ENCODE data around the gene PLCD4.

The PLCD4 gene

GRCh38 chr2:218567797-218568189 is 39.9 kb upstream of the PLCD4 start:
- Histone ChIP-seq H3K9me3 (ENCODE audit: control insufficient read depth, low read length) (no peaks in the 10 kb centered on the region), H3K79me2 (peaks cover 31% of the 10 kb centered on the region), H3K9ac (peak overlapping the region; percentile 75), H3K27ac (peak overlapping the region; percentile 95), H2AFZ (peak overlapping the region; percentile 95), H3K4me3 (ENCODE audit: low read depth, low read length) (peak overlapping the region; percentile 72), H3K27me3 (ENCODE audit: control insufficient read depth, insufficient read depth, low read length) (no peaks in the 10 kb centered on the region), H3K4me1 (peaks cover 17% of the 10 kb centered on the region), H3K36me3 (ENCODE audit: control insufficient read depth, insufficient read depth, low read length) (no peaks in the 10 kb centered on the region), H3K4me2 (ENCODE audit: low read length) (peak overlapping the region; percentile 84)
- no peak for TF ChIP-seq CTCF (IDR thresholded peaks at IDR 0.05)

- Histone ChIP-seq H3K27ac (peak within 1 kb of the TSS; percentile 95), H3K4me2 (ENCODE audit: low read length) (peak within 1 kb of the TSS; percentile 90), H3K27me3 (ENCODE audit: control insufficient read depth, insufficient read depth, low read length) (no peaks in the 10 kb centered on the region), H3K36me3 (ENCODE audit: control insufficient read depth, insufficient read depth, low read length) (no peaks in the 10 kb centered on the region), H3K9ac (peak within 1 kb of the TSS; percentile 85), H2AFZ (peak within 1 kb of the TSS; percentile 95), H3K79me2 (peaks cover 32% of the 10 kb centered on the region), H3K4me1 (peaks cover 17% of the 10 kb centered on the region), H3K9me3 (ENCODE audit: control insufficient read depth, low read length) (no peaks in the 10 kb centered on the region), H3K4me3 (ENCODE audit: low read depth, low read length) (peak within 1 kb of the TSS; percentile 72)
- TF ChIP-seq CTCF (IDR thresholded peaks at IDR 0.05): no peak
Observed at GRCh38 chr2:218568190-218569037, 39.3 kb upstream of the PLCD4 start, which contains the start of the genes CNOT9 and USP37. CNOT9 (plus strand) TSS chr2:218568839; CDS start chr2:218568955, 116 bp downstream. USP37 (minus strand) TSS chr2:218568351; CDS start chr2:218558653, 9,698 bp downstream.

GRCh38 chr2:218569038-218569431 is 38.7 kb upstream of the PLCD4 start:
- no peaks in the 10 kb centered on the region for H3K36me3 ChIP-seq (ENCODE audit: control insufficient read depth, insufficient read depth, low read length)
- H3K9ac ChIP-seq: peak overlapping the region; percentile 85
- no peak for TF ChIP-seq CTCF (IDR thresholded peaks at IDR 0.05)
- H3K4me2 ChIP-seq (ENCODE audit: low read length): peak overlapping the region; percentile 90
- no peaks in the 10 kb centered on the region for H3K27me3 ChIP-seq (ENCODE audit: control insufficient read depth, insufficient read depth, low read length)
- H3K9me3 ChIP-seq (ENCODE audit: control insufficient read depth, low read length): no peaks in the 10 kb centered on the region
- peak overlapping the region; percentile 72 for H3K4me3 ChIP-seq (ENCODE audit: low read depth, low read length)
- peak overlapping the region; percentile 95 for H3K27ac ChIP-seq
- peaks cover 32% of the 10 kb centered on the region for H3K79me2 ChIP-seq
- H2AFZ ChIP-seq: peak overlapping the region; percentile 95
- H3K4me1 ChIP-seq: peaks cover 17% of the 10 kb centered on the region

- H3K4me1 ChIP-seq: peaks cover 17% of the 10 kb centered on the region
- H3K9ac ChIP-seq: peak overlapping the region; percentile 85
- H3K27me3 ChIP-seq (ENCODE audit: control insufficient read depth, insufficient read depth, low read length): no peaks in the 10 kb centered on the region
- H3K79me2 ChIP-seq: peaks cover 39% of the 10 kb centered on the region
- peak overlapping the region; percentile 90 for H3K4me2 ChIP-seq (ENCODE audit: low read length)
- H3K4me3 ChIP-seq (ENCODE audit: low read depth, low read length): peak overlapping the region; percentile 72
- no peaks in the 10 kb centered on the region for H3K36me3 ChIP-seq (ENCODE audit: control insufficient read depth, insufficient read depth, low read length)
- peak overlapping the region; percentile 95 for H3K27ac ChIP-seq
- H2AFZ ChIP-seq: peak overlapping the region; percentile 95
- TF ChIP-seq CTCF (IDR thresholded peaks at IDR 0.05): no peak
- no peaks in the 10 kb centered on the region for H3K9me3 ChIP-seq (ENCODE audit: control insufficient read depth, low read length)
Observed at GRCh38 chr2:218569661-218570500, 37.8 kb upstream of the PLCD4 start.
